MCF 10A (cell line): ENCODE results near the gene MKRN1. TPM values are rescaled to one million over a fixed set of nuclear protein-coding genes. Genes with fewer than 3 reads are reported as not detected.

Experiments used
- BruUV-seq: library from RNA; stranded (reverse); fragments of 400-500 nt; replicated peaks from 2 replicates; lab custom pipeline; 2021; lab: Mats Ljungman, UMichigan
- CTCF ChIA-PET: fragments of 300-600 bp; sonication (Branson Sonifier 250); formaldehyde crosslinking; extraction: SDS; loops from one replicate; lab custom pipeline; 2021; ENCODE audit warnings: antibody characterized with exemption, inconsistent platforms; lab: Yijun Ruan, JAX
- POLR2A ChIA-PET: fragments of 300-600, 350-650 bp; sonication (Branson Sonifier 250); formaldehyde crosslinking; extraction: SDS; loops from one replicate; lab custom pipeline; 2020; ENCODE audit warnings: antibody characterized with exemption, inconsistent platforms; lab: Yijun Ruan, JAX
- DNase-seq: peaks from one replicate; pipeline ENCODE4 v3.0.0-alpha.2; 2018; ENCODE audit not compliant: unreplicated experiment
- H3K27ac Mint-ChIP-seq: one replicate; pipeline ENCODE4 v1.8.0; 2022; ENCODE audit warnings: mild to moderate bottlenecking, low read depth, mixed read lengths; ENCODE audit not compliant: unreplicated experiment
- H3K27me3 Mint-ChIP-seq: one replicate; pipeline ENCODE4 v1.8.0; 2022; ENCODE audit warnings: mixed read lengths; ENCODE audit not compliant: insufficient read depth, unreplicated experiment
- H3K36me3 Mint-ChIP-seq: one replicate; pipeline ENCODE4 v1.8.0; 2022; ENCODE audit warnings: mild to moderate bottlenecking, moderate library complexity, mixed read lengths; ENCODE audit not compliant: insufficient read depth, unreplicated experiment
- H3K4me1 Mint-ChIP-seq: one replicate; pipeline ENCODE4 v1.8.0; 2022; ENCODE audit warnings: mixed read lengths; ENCODE audit not compliant: insufficient read depth, unreplicated experiment
- H3K4me3 Mint-ChIP-seq: one replicate; pipeline ENCODE4 v1.8.0; 2022; ENCODE audit warnings: mild to moderate bottlenecking, moderate library complexity, mixed read lengths; ENCODE audit not compliant: unreplicated experiment
- H3K9me3 Mint-ChIP-seq: one replicate; pipeline ENCODE4 v1.8.0; 2022; ENCODE audit warnings: mixed read lengths; ENCODE audit not compliant: unreplicated experiment
- CTCF ChIP-seq: fragments of 200-600 bp; IDR thresholded peaks from one replicate; pipeline ENCODE4 v1.8.0; 2022; ENCODE audit warnings: antibody characterized with exemption, mild to moderate bottlenecking; ENCODE audit not compliant: unreplicated experiment
- intact Hi-C: fragments of 100-400 bp; cut with micrococcal nuclease; formaldehyde crosslinking; loops from 2 replicates; pipeline ENCODE4 v1.14.1; 2022
- total RNA-seq: library from RNA; stranded (reverse); gene quantifications from 2 replicates; pipeline ENCODE4 v1.2.3, GENCODE V29; 2022

MKRN1 gene
- total RNA-seq, 1 experiment from 2014 or later = 65.5 TPM

- Mint-ChIP-seq H3K4me1 (no peaks in the 10 kb centered on the region), H3K27me3 (no peaks in the 10 kb centered on the region), H3K27ac (no peak overlapping the region), H3K4me3 (no peak overlapping the region), H3K9me3 (no peaks in the 10 kb centered on the region), H3K36me3 (peaks cover 11% of the 10 kb centered on the region)
- intact Hi-C loops = no loop called here
- DNase-seq = no peak
- ChIA-PET POLR2A (interaction anchor here (0.9 to 1.3 kb wide), 2 partner anchors 9 to 10 kb away, joined by 3 to 6 read pairs; no protein-coding TSS in a partner anchor), CTCF (interaction anchor here (0.6 kb wide), 1 partner anchor 373 kb away, joined by 3 read pairs; no protein-coding TSS in a partner anchor)
- no TSS peak for BruUV-seq
- TF ChIP-seq CTCF = no peak
These were observed 30.4 kb downstream of the MKRN1 start for GRCh38 chr7:140448781-140449480.

GRCh38 chr7:140447841-140448240, 31.5 kb downstream of the MKRN1 start:
- POLR2A ChIA-PET = no interaction called here
- Mint-ChIP-seq H3K36me3 (peaks cover 3% of the 10 kb centered on the region), H3K27me3 (no peaks in the 10 kb centered on the region), H3K27ac (no peak overlapping the region), H3K9me3 (no peaks in the 10 kb centered on the region), H3K4me1 (no peaks in the 10 kb centered on the region), H3K4me3 (no peak overlapping the region)
- TF ChIP-seq CTCF = no peak
- BruUV-seq = no TSS peak
- intact Hi-C loops = no loop called here
- DNase-seq = no peak
- CTCF ChIA-PET = no interaction called here

- ChIA-PET POLR2A (interaction anchor here (0.9 kb wide), 1 partner anchor 14 kb away, joined by 3 read pairs; no protein-coding TSS in a partner anchor), CTCF (interaction anchor here (0.5 to 0.6 kb wide), 2 partner anchors 35 to 67 kb away, joined by 3 read pairs; no protein-coding TSS in a partner anchor)
- Mint-ChIP-seq H3K36me3 (no peaks in the 10 kb centered on the region), H3K9me3 (no peaks in the 10 kb centered on the region), H3K4me3 (no peak overlapping the region), H3K4me1 (no peaks in the 10 kb centered on the region), H3K27ac (no peak overlapping the region), H3K27me3 (no peaks in the 10 kb centered on the region)
- BruUV-seq = no TSS peak
- TF ChIP-seq CTCF = no peak
- no peak for DNase-seq
- intact Hi-C loops = no loop called here
These were observed 32.8 kb downstream of the MKRN1 start for GRCh38 chr7:140446467-140446866.

GRCh38 chr7:140441519-140441918, 37.8 kb downstream of the MKRN1 start:
- ChIA-PET POLR2A (no interaction called here), CTCF (interaction anchor here (0.5 kb wide), 1 partner anchor 1550 kb away, joined by 3 read pairs; no protein-coding TSS in a partner anchor)
- Mint-ChIP-seq H3K4me1 (no peaks in the 10 kb centered on the region), H3K9me3 (no peaks in the 10 kb centered on the region), H3K27ac (no peak overlapping the region), H3K27me3 (no peaks in the 10 kb centered on the region), H3K36me3 (no peaks in the 10 kb centered on the region), H3K4me3 (no peak overlapping the region)
- DNase-seq = no peak
- intact Hi-C loops = no loop called here
- no peak for TF ChIP-seq CTCF
- BruUV-seq = no TSS peak
